Measurements from ENCODE around the gene IL10RB. TPM values are rescaled to one million over a fixed set of nuclear protein-coding genes. Genes with fewer than 3 reads are reported as not detected.

Gene IL10RB
- total RNA-seq, 1 donor, result 60.9 TPM

DNA sequence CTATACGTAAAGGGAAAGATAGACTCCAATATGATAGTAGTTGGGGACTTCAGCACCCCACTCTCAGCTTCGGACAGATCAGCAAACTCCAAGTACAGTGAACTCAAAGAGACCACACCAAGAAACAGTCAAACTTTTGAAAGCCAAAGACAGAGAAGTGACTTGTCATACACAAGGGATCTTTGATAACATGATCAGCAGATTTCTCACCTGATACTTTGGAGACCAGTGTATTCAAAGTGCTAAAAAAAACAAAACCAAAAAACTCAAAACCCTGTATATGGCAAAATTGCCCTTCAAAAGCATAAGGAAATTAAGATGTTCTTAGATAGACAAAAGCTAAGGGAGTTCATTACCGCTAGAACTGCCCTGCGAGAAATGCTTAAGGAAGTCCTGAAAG, 68.0 kb downstream of the IL10RB start:
- TF ChIP-seq, protein P1, sequence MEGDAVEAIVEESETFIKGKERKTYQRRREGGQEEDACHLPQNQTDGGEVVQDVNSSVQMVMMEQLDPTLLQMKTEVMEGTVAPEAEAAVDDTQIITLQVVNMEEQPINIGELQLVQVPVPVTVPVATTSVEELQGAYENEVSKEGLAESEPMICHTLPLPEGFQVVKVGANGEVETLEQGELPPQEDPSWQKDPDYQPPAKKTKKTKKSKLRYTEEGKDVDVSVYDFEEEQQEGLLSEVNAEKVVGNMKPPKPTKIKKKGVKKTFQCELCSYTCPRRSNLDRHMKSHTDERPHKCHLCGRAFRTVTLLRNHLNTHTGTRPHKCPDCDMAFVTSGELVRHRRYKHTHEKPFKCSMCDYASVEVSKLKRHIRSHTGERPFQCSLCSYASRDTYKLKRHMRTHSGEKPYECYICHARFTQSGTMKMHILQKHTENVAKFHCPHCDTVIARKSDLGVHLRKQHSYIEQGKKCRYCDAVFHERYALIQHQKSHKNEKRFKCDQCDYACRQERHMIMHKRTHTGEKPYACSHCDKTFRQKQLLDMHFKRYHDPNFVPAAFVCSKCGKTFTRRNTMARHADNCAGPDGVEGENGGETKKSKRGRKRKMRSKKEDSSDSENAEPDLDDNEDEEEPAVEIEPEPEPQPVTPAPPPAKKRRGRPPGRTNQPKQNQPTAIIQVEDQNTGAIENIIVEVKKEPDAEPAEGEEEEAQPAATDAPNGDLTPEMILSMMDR (IDR thresholded peaks at IDR 0.05; ENCODE audit: insufficient read depth, low read depth, low read length), result no peak
- no peak overlapping the region for H3K4me3 ChIP-seq (ENCODE audit: low read depth, low read length)
- no peak for DNase-seq (ENCODE audit: low read depth)

DNA sequence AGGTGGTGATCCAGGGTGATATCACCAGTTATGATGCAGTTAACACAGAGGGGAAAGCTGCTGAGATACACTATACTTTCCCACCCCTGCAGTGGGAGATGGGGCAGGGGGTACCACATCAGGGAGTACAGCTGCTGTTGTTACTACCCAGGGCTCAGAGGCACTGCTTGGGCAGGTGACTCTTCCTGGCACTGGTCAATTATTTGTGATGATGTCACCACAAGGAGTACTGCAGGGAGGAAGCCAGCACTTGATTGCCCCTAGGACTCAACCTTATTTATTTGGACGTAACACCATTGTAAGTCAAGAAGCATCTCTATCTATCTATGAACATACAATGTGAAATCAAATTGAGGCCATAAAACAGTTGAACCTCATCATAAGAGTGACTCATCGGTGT, 68.7 kb downstream of the IL10RB start:
- TF ChIP-seq, protein P1 (IDR thresholded peaks at IDR 0.05; ENCODE audit: insufficient read depth, low read depth, low read length), result no peak
- DNase-seq (ENCODE audit: low read depth), result no peak
- no peak overlapping the region for H3K4me3 ChIP-seq (ENCODE audit: low read depth, low read length)

DNA sequence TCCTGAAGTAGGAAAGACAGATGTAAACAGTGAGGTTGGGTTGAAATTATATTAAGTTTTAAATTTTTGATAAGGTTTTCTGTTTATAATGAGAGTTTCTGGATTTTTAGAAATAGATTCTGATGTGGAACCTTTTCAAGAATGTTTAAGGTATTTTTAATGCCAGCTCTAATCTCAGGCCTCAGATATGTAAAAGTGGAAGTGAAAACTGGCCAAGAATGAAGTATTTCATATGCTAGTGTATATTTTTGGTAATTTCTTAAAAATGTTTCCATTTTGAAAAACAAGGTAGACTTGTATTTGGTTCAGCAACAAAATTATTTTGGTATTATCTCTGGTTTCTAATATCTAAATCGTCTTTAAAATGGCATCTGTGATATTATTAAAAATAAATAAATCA, 73.0 kb downstream of the IL10RB start:
- no peak overlapping the region for H3K4me3 ChIP-seq (ENCODE audit: low read depth, low read length)
- TF ChIP-seq, protein P1 (IDR thresholded peaks at IDR 0.05; ENCODE audit: insufficient read depth, low read depth, low read length), result no peak
- no peak for DNase-seq (ENCODE audit: low read depth)

DNA sequence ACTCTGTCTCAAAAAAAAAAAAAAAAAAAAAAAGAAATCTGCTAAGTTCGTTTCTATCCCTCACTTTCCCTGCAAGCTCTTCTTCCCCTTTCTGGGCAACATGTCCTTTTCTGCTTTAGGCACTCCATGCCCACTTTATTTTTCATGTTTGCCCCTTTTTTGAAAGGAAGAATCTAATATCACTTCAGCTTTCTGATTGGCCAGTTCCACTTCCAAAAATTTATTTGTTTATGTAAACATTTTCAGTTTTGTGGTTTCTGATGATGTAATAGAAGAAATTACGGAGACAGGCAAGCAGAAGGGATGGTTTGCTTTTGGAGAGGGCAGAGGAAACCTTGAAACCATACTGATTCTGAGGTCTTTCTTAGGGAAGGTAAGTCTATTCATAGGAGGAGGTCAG, 73.8 kb downstream of the IL10RB start:
- DNase-seq (ENCODE audit: low read depth), result peak; percentile 54
- no peak overlapping the region for H3K4me3 ChIP-seq (ENCODE audit: low read depth, low read length)
- TF ChIP-seq, protein P1 (IDR thresholded peaks at IDR 0.05; ENCODE audit: insufficient read depth, low read depth, low read length), result no peak

DNA sequence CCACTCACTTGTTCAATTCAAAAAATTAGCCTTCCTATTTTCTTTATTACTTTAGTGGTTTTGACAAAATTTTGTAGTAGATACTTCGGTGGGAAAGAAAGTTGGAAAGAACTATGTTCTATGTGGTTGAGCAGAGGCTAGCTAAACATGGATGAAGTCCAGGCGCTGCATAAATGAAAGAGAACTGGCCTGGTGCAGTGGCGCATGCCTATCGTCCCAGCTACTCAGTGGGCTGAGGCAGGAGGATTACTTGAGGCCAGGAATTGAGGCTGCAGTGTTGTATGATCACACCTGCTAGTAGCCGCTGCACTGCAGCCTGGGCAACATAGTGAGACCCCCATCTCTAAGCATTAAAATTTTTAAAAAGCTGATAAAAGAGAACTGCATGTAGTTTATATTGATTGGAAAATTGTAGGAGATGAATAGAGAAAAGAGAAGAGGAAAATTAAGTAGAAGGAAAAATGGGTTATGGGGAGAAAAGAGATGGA, 79.6 kb downstream of the IL10RB start:
- no peak overlapping the region for H3K4me3 ChIP-seq (ENCODE audit: low read depth, low read length)
- DNase-seq (ENCODE audit: low read depth), result no peak
- TF ChIP-seq, protein P1 (IDR thresholded peaks at IDR 0.05; ENCODE audit: insufficient read depth, low read depth, low read length), result no peak

Other genes with a start within 250 kb of the IL10RB start
- gene OLIG2, start 240.4 kb upstream of the IL10RB start, total RNA-seq, result not detected in 2 replicates
- not detected in 2 replicates for gene OLIG1, start 196.2 kb upstream of the IL10RB start, total RNA-seq
- gene IFNAR2, start 36.4 kb upstream of the IL10RB start, total RNA-seq, result 3.9 and 5.2 TPM in 2 replicates
- 12.9 and 19.0 TPM in 2 replicates for gene IFNAR1, start 58.6 kb downstream of the IL10RB start, total RNA-seq
- gene IFNGR2, start 137.0 kb downstream of the IL10RB start, total RNA-seq, result 52.5 and 69.1 TPM in 2 replicates
- 24.5 and 41.0 TPM in 2 replicates for gene TMEM50B, start 213.6 kb downstream of the IL10RB start, total RNA-seq
- 1.9 and 2.2 TPM in 2 replicates for gene DNAJC28, start 225.3 kb downstream of the IL10RB start, total RNA-seq